22Rv1 (cell line): ENCODE measurements around the gene LRIG3.

ENCODE experiments used
- H3K27ac ChIP-seq: fragments of 450-650 bp; 2 replicates; pipeline ENCODE4 v1.5.1; 2017
- CTCF ChIP-seq: fragments of 450-650 bp; IDR thresholded peaks from 2 replicates; pipeline ENCODE4 v1.5.1; 2017; ENCODE audit warnings: mild to moderate bottlenecking
- ZFX ChIP-seq: fragments of 450-650 bp; IDR thresholded peaks from 2 replicates; pipeline ENCODE4 v1.6.1; 2017; ENCODE audit warnings: antibody characterized with exemption, borderline replicate concordance

The LRIG3 gene

GRCh38 chr12:58920102-58920960 lies at the start of gene LRIG3:
LRIG3 (minus strand) TSS chr12:58920504; CDS start chr12:58920235, 269 bp downstream.
- H3K27ac ChIP-seq: peak within 1 kb of the TSS; percentile 85

DNA sequence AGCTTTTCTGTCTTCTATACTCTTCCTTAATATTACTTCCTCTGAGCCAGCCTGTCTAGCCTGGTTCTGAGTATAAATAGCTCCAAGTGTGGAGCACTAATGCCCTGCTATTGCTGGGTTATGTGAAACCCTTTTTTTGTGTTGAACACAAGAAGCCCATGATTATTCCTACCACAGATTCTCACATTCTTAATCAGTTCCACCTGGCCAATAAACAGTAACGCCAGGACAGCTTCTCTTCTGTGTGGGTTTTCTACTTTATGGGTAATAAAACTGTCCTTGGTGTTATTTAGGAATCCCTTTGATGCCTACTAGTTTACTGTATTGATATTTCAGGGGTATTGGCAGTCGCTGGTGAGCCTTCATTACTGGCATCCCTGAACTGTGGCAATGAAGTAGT lies 48.9 kb upstream of the LRIG3 start:
- TF ChIP-seq CTCF (no peak), ZFX (no peak)
- H3K27ac ChIP-seq: no peak overlapping the region

More at GRCh38 chr12:58920102-58920960, at the start of gene LRIG3:
- TF ChIP-seq CTCF: peak; percentile 22
- TF ChIP-seq ZFX: no peak

DNA sequence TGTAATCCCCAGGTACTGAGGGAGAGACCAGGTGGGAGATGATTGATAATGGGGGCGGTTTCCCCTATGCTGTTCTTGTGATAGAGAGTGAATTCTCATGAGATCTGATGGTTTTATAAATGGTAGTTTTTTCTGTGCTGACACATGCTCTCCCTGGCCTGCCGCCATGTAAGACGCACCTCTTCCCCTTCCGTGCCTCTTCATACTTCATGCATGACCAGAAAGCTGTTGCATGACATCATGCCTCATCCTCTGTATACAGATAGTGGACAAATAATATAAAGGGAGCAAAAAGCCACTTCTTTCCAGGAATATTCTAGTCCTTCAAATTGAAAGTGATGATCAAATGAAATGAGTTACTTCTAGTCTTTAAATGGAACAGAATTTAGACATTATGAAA lies 47.3 kb upstream of the LRIG3 start:
- H3K27ac ChIP-seq: no peak overlapping the region
- no peak for TF ChIP-seq CTCF
- no peak for TF ChIP-seq ZFX

DNA sequence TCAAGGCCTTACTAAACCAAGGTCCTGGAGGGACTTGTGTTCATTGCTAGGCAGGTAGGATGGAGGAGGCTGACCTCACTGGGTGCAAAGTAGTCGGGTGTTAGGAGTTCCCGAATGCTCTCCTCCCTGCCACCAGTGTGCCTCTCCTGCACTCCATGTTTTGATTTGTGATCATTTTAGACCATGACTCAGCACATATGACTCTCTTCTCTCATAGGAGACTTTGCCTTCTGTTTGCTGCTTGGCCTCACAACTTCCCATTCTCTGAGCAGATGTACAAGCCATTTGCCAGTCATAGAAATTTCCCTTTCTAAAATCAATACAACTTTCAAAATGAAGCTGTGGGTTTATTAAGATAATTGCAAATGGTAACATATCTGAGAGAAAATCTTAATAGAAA lies 46.6 kb upstream of the LRIG3 start:
- H3K27ac ChIP-seq: no peak overlapping the region
- TF ChIP-seq ZFX: no peak
- TF ChIP-seq CTCF: no peak

DNA sequence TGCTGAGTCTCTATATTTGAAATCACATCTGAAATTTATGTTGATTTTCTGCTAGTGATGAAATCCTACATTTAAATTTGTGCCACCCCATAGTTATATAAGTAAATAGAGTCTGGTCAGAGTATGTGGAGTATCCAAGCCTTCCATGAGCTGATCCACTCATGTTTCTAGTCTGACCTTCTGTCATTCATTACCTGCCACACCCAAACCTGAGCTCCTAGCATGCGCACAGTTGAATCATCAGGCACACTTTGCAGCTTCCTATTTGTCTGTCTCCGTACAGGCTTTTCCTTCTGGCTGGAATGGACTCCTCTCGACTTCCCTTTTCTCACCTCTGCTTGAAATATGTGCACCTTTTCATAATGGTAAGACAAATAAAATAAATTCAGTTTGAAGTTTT lies 45.3 kb upstream of the LRIG3 start:
- TF ChIP-seq CTCF: no peak
- no peak for TF ChIP-seq ZFX
- no peak overlapping the region for H3K27ac ChIP-seq

DNA sequence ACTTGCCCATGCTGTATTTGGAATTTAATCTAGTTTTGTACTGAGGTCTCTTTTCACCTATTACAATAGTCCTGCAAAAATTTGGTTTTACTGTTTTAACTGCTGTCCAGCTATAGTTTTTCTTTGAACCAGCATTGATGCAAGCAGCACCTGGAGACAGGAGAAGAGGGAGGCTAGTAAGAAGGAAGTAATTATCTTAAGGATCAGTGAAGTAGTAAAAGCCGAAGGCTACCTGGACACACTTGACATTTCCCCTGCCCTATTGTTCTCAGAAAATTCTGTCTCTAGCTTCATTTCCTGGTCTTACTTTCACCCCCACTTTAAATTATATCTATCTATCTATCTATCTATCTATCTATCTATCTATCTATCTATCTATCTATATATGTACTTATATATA lies 43.5 kb upstream of the LRIG3 start:
- no peak for TF ChIP-seq CTCF
- no peak for TF ChIP-seq ZFX
- H3K27ac ChIP-seq: no peak overlapping the region

GRCh38 chr12:58961906-58962305 lies 41.6 kb upstream of the LRIG3 start:
- H3K27ac ChIP-seq: no peak overlapping the region
- TF ChIP-seq ZFX: no peak
- TF ChIP-seq CTCF: no peak
